Muscle layer of duodenum (tissue), 2 donors: ENCODE results near the gene DENND1B.

Experiments
- H3K27ac ChIP-seq: one replicate; pipeline ENCODE4 v1.7.0; 2013; ENCODE audit warnings: mild to moderate bottlenecking, low read length
- H3K27me3 ChIP-seq: one replicate; pipeline ENCODE4 v1.7.0; 2013; ENCODE audit warnings: low read depth, mild to moderate bottlenecking, control low read depth, low read length
- H3K36me3 ChIP-seq, 2 donors: one replicate each; pipeline ENCODE4 v1.7.0; 2013; ENCODE audit warnings: low read length in 2 of 2, control low read depth in 1 of 2, mild to moderate bottlenecking in 1 of 2; ENCODE audit not compliant: insufficient read depth in 2 of 2, control insufficient read depth in 1 of 2
- H3K4me1 ChIP-seq, 2 donors: one replicate each; pipeline ENCODE4 v1.7.0; 2013; ENCODE audit warnings: low read length in 2 of 2, mild to moderate bottlenecking in 2 of 2, control low read depth in 1 of 2, moderate library complexity in 1 of 2; ENCODE audit not compliant: insufficient read depth in 2 of 2, control insufficient read depth in 1 of 2
- H3K4me3 ChIP-seq, 2 donors: one replicate each; pipeline ENCODE4 v1.7.0; 2013; ENCODE audit warnings: low read length in 2 of 2, low read depth in 1 of 2, mild to moderate bottlenecking in 1 of 2
- H3K9me3 ChIP-seq, 2 donors: one replicate each; pipeline ENCODE4 v1.7.0; 2013; ENCODE audit warnings: low read length in 2 of 2, control low read depth in 1 of 2, mild to moderate bottlenecking in 1 of 2; ENCODE audit not compliant: control insufficient read depth in 1 of 2
- donor health status: healthy.

DENND1B gene

DNA sequence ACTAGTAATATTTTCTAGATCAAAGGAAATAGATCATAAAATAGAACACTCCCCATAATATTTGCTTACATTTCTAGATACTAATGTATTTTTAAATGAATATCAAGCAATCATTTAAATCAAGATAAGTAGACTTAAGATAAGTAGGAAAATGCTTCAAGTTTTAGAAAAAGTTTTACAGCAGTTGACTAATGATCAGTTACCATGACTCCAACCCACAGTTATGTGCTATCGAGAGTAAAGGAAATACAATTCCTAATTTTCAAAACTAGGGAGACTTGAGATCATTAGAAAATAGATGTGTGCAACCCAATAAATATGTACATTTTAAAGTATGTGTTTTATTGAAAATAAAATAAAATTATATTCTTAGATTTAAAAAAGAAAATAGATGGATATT, 95.0 kb downstream of the DENND1B start:
- Histone ChIP-seq H3K27me3 (no peaks in the 10 kb centered on the region), H3K9me3 (no peaks in the 10 kb centered on the region), H3K36me3 (no peaks in the 10 kb centered on the region), H3K4me1 (no peaks in the 10 kb centered on the region), H3K4me3 (no peak overlapping the region), H3K27ac (no peak overlapping the region)

DNA sequence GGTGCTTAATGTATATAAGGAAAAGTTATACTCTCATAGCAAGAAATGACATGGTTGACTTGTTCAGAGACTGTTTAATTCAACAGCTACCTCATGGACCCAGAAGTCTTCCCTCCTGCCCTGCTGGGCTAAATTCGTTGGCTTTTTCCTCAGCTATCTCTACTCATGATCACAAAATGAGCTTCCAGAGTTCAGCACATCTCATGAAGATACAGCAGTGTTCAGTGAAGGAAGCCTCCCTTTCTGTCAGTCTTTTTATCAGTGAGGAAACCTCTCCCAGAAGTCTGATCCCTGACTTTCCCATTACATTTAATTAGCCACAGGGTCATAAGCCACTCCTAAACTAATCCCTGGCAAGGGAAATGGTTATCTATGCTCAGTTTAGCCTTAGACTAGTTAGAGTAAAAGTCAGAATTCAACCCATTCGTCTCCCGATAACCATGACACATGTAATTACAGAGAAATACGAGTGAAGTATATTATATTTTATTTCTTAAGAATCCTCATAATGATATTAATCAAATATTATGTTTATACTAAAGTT, 97.5 kb downstream of the DENND1B start:
- no peaks in the 10 kb centered on the region for H3K4me1 ChIP-seq

DNA sequence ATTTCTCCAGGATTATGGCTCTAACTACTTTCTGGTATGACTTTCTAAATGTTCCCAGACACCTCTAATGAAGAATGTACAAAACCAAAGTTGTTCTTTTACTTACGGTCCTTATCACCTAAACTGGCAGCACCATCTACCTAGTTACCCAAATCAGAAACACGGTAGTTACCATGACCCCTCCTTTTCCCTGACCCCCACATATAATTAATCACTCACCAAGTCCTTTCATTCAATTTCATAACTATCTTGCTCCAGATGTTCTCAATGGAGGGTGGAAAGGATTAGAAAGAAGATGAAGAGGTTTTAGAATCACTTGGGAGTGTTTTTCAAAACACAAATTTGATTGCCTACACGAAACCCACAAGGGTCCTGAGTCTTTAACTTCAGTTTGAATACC, 98.0 kb downstream of the DENND1B start:
- no peak overlapping the region for H3K27ac ChIP-seq
- no peak overlapping the region for H3K4me3 ChIP-seq
- no peaks in the 10 kb centered on the region for H3K9me3 ChIP-seq
- no peaks in the 10 kb centered on the region for H3K27me3 ChIP-seq
- no peaks in the 10 kb centered on the region for H3K36me3 ChIP-seq
- H3K4me1 ChIP-seq = no peaks in the 10 kb centered on the region

More for the DNA sequence above, 97.5 kb downstream of the DENND1B start:
- no peaks in the 10 kb centered on the region for H3K36me3 ChIP-seq
- no peaks in the 10 kb centered on the region for H3K9me3 ChIP-seq
- no peak overlapping the region for H3K4me3 ChIP-seq
- no peaks in the 10 kb centered on the region for H3K27me3 ChIP-seq
- H3K27ac ChIP-seq = no peak overlapping the region

DNA sequence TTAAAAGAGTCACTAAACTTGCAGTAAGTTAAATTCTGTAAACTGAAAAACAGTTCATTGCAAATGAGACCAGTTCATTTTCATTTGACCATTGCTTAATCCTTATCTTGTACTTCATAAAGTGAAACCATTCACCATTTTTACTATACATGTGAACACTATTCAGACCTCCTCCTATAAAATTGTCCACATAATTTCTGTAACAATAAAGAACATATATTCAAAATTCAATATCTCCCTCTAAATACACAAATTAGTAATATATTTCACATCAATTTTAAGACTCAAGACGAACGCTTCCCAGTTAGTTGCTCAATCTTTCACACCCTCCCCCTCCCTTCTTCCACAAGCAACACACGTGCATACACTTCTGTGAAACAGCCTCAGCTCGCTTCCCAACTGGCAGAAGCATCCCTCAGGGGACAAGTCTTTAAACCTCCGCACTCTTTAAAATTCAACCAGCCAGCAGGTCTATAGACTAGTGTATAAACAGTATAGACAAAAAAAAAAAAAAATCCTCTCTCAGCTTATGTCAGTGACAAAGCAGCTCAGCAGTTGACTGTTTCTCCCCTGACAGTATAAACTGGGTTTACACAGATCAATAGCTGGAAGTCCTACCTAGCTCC, 99.6 kb downstream of the DENND1B start:
- Histone ChIP-seq H3K4me3 (peak overlapping the region; percentile 35 to 42), H3K27me3 (no peaks in the 10 kb centered on the region), H3K4me1 (no peaks in the 10 kb centered on the region), H3K36me3 (no peaks in the 10 kb centered on the region), H3K27ac (no peak overlapping the region), H3K9me3 (no peaks in the 10 kb centered on the region)

DNA sequence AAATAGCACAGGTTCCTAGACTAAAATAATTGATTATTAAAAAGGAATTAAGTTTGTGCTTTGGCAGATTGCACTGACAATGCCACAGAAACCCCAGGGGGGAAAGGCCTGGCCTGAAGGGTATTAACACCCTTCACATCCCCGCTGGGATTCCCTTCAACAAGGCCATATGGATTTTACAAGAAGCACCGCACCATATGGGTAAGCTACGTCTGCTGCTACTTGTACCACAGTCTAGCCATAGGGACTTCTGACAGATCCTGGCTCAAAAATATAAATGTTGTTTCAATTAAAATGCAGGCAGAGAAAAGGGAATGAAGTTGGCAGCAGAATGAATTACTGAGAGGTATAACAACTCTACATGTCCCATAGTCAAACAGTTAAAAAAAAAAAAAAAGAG, 101.0 kb downstream of the DENND1B start:
- H3K4me3 ChIP-seq = no peak overlapping the region
- no peaks in the 10 kb centered on the region for H3K27me3 ChIP-seq
- no peaks in the 10 kb centered on the region for H3K9me3 ChIP-seq
- no peaks in the 10 kb centered on the region for H3K4me1 ChIP-seq
- no peaks in the 10 kb centered on the region for H3K36me3 ChIP-seq
- H3K27ac ChIP-seq = no peak overlapping the region

DNA sequence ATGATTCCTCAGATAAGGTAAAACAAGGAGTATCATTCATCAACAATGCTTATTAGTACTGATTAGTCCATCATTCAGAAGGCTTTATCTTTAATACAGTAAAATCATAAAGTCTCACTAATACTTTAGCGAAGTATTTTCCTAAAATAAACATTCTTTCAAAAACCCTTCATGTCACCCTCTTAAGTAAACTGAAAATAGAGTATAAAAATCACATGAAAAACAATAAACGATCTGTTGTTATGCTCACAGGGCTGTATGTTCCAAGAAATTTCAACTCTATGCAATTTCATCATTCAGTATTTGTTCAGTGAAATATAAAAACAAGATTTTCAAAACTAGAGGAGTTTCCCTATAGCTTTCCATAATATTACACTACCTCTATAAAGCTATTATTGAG, 102.0 kb downstream of the DENND1B start:
- no peaks in the 10 kb centered on the region for H3K27me3 ChIP-seq
- H3K27ac ChIP-seq = no peak overlapping the region
- H3K9me3 ChIP-seq = no peaks in the 10 kb centered on the region
- H3K36me3 ChIP-seq = no peaks in the 10 kb centered on the region
- H3K4me1 ChIP-seq = no peaks in the 10 kb centered on the region
- H3K4me3 ChIP-seq = no peak overlapping the region

DNA sequence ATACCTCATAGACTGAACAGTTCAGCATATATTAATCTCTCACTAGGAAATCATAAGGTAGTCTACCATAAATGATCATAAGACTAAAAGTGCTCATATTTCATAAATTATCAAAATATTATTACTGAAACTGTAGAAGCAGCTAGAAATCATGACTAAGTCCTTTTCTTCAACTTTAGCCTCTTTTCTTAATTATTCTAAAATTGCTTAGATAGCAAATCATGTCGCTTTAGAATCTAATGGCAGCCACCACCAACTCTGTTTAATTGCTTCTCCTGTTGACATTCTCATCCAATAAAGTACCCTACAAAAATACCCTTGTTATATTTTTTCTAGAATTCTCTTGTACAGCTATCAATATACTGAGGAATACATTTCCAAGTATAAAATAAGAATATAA, 102.9 kb downstream of the DENND1B start:
- Histone ChIP-seq H3K27me3 (no peaks in the 10 kb centered on the region), H3K27ac (no peak overlapping the region), H3K4me3 (no peak overlapping the region), H3K9me3 (no peaks in the 10 kb centered on the region), H3K4me1 (no peaks in the 10 kb centered on the region), H3K36me3 (no peaks in the 10 kb centered on the region)

DNA sequence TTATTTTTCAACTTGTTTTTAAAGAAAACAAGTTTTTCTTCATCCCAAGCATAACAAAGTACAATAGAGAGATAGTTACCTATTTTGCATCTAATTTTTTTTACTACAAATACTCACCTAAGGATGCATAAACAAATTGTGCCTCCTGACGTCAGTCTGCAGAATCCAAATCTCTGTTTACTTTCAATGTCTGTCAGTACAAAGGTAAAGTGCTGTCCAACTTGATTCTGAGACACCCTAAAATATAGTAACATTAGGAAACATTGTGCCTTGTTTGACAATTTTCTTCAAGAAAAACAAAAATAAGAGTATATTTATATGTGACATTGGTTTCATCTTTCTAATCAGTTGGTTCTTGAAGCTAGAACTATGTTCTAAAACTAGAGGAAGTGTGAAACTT, 103.4 kb downstream of the DENND1B start:
- Histone ChIP-seq H3K36me3 (no peaks in the 10 kb centered on the region), H3K27me3 (no peaks in the 10 kb centered on the region), H3K4me1 (no peaks in the 10 kb centered on the region), H3K4me3 (no peak overlapping the region), H3K9me3 (no peaks in the 10 kb centered on the region), H3K27ac (no peak overlapping the region)

DNA sequence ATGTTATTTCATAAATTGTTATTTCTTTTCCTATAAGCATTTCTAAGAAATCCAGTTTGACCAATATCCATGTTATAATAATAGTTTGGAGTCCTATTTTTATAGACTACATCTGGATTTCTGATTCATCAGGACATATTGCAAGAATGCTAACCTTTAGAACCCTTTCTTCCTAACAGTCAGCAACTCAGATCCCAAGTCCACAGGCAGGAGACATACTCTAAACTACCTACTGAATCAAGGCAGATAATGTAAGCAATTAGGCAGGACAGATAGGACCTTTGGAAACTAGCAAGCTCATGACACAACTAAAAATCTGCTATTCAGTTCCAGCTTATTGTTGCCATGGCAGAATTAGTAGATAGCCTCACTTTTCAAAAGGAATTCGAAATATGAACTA, 104.1 kb downstream of the DENND1B start:
- Histone ChIP-seq H3K4me3 (no peak overlapping the region), H3K9me3 (no peaks in the 10 kb centered on the region), H3K4me1 (no peaks in the 10 kb centered on the region)

DNA sequence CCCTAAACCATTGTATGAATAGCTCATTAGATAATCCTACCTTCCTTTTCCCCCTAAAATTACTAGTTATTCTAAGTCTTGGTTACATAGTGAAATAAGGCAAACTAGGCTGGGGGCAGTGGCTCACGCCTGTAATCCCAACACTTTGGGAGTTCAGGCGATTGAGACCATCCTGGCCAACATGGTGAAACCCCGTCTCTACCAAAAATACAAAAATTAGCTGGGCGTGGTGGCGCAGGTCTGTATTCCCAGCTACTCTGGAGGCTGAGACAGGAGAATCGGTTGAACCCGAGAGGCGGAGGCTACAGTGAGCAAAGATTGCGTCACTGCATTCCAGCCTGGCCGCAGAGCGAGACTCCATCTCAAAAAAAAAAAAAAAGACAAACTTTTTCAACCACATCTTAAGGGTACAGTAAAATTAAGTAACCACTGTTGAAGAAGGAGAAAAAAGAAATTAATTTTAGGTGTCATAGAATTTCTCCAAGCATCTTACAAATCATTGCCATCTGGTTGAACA, 108.5 kb downstream of the DENND1B start:
- Histone ChIP-seq H3K27me3 (no peaks in the 10 kb centered on the region), H3K4me1 (no peaks in the 10 kb centered on the region), H3K4me3 (no peak overlapping the region), H3K36me3 (peaks cover 0 to 5% of the 10 kb centered on the region in 2 donors), H3K27ac (no peak overlapping the region), H3K9me3 (no peaks in the 10 kb centered on the region)

More for the DNA sequence above, 104.1 kb downstream of the DENND1B start:
- Histone ChIP-seq H3K27ac (no peak overlapping the region), H3K27me3 (no peaks in the 10 kb centered on the region), H3K36me3 (no peaks in the 10 kb centered on the region)

DNA sequence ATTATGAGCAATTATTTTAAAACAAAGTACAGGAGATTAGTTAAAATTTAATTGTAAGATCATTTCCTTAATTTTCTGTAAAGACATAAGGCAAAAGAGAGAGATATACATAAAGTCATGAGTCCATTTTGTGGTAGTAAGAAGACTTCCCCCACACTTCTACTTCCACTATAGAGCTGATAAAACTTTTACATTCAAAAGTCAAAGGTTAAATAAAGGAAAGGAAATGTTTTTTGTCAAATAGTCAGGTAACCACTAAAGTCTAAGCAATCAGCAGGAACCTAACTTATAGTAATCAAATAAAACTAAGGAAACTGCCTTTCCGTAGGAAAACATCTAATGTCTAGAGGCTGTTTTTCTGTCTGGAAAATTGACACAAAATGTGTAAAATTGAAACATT, 110.9 kb downstream of the DENND1B start:
- no peaks in the 10 kb centered on the region for H3K9me3 ChIP-seq
- peaks cover 0 to 5% of the 10 kb centered on the region in 2 donors for H3K36me3 ChIP-seq
- no peak overlapping the region for H3K27ac ChIP-seq
- no peak overlapping the region for H3K4me3 ChIP-seq
- H3K4me1 ChIP-seq = peaks cover 0 to 4% of the 10 kb centered on the region in 2 donors
- H3K27me3 ChIP-seq = no peaks in the 10 kb centered on the region
